Calu3 (cell line): Measurements from ENCODE around the gene BRAT1. TPM values are rescaled to one million over a fixed set of nuclear protein-coding genes. Genes with fewer than 3 reads are reported as not detected.

Experiments
- BruUV-seq: library from RNA; stranded (reverse); fragments of 400-500 nt; replicated peaks from 2 replicates; lab custom pipeline; 2021; lab: Mats Ljungman, UMichigan
- CTCF ChIA-PET: fragments of 300-600 bp; sonication (Branson Sonifier 250); formaldehyde crosslinking; loops from one replicate; lab custom pipeline; 2022; ENCODE audit warnings: antibody characterized with exemption; lab: Charles Lee
- DNase-seq: peaks from one replicate; pipeline ENCODE4 v3.0.0; 2022
- H3K27ac Mint-ChIP-seq: one replicate; pipeline ENCODE4 v1.8.0; 2022; ENCODE audit warnings: mixed read lengths; ENCODE audit not compliant: unreplicated experiment
- H3K27me3 Mint-ChIP-seq: one replicate; pipeline ENCODE4 v1.8.0; 2022; ENCODE audit warnings: mixed read lengths; ENCODE audit not compliant: unreplicated experiment
- H3K36me3 Mint-ChIP-seq: one replicate; pipeline ENCODE4 v1.8.0; 2022; ENCODE audit warnings: mild to moderate bottlenecking, moderate library complexity, mixed read lengths; ENCODE audit not compliant: insufficient read depth, unreplicated experiment
- H3K4me1 Mint-ChIP-seq: one replicate; pipeline ENCODE4 v1.8.0; 2022; ENCODE audit warnings: mild to moderate bottlenecking, low read depth, mixed read lengths; ENCODE audit not compliant: unreplicated experiment
- H3K4me3 Mint-ChIP-seq: one replicate; pipeline ENCODE4 v1.8.0; 2022; ENCODE audit warnings: mild to moderate bottlenecking, low read depth, moderate library complexity, mixed read lengths; ENCODE audit not compliant: unreplicated experiment
- H3K9me3 Mint-ChIP-seq: one replicate; pipeline ENCODE4 v1.8.0; 2022; ENCODE audit warnings: low read depth, mixed read lengths; ENCODE audit not compliant: unreplicated experiment
- intact Hi-C: fragments of 100-400 bp; cut with micrococcal nuclease; formaldehyde crosslinking; loops from one replicate; pipeline ENCODE4 v1.10.0; 2022; ENCODE audit not compliant: unreplicated experiment
- total RNA-seq: library from RNA; stranded (reverse); gene quantifications from 2 replicates; pipeline ENCODE4 v1.2.3, GENCODE V29; 2022
- TF ChIP-seq, protein P1 (sequence below): fragments of 200-600 bp; IDR thresholded peaks from one replicate; pipeline ENCODE4 v1.8.0; 2022; ENCODE audit warnings: antibody characterized with exemption; ENCODE audit not compliant: unreplicated experiment

Gene BRAT1
- total RNA-seq, 1 experiment from 2014 or later = 59.6 TPM

DNA sequence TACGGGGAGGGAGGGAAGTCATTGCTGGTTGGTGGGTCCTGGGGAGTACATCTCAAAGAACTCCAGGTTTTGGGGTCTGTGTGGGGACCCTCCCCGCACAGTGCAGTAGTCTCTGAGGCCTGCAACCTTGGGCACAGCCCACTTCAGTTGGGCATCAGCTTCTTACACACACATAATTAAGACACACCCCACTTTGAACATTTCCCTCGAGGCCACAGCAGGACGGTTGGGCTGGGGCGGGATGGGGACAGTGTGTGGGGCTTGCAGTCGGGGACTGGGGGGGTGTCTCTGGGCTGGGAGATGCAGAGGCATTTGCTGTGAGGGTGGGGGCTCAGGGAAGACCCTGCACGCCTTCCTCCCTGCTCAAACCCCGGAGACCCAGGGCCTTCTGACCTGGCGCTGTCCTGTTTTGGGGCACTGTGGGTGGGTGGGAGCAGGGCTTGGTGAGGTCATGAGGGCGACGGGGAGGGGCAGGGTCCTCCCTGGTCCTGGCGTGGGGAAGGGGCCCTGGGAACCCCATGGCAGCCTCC is 34.5 kb downstream of the BRAT1 start:
- Mint-ChIP-seq H3K36me3 (peaks cover 84% of the 10 kb centered on the region), H3K9me3 (no peaks in the 10 kb centered on the region), H3K4me3 (peak overlapping the region; percentile 99), H3K27me3 (no peaks in the 10 kb centered on the region), H3K4me1 (peaks cover 40% of the 10 kb centered on the region), H3K27ac (peak overlapping the region; percentile 94)
- TF ChIP-seq, protein P1, sequence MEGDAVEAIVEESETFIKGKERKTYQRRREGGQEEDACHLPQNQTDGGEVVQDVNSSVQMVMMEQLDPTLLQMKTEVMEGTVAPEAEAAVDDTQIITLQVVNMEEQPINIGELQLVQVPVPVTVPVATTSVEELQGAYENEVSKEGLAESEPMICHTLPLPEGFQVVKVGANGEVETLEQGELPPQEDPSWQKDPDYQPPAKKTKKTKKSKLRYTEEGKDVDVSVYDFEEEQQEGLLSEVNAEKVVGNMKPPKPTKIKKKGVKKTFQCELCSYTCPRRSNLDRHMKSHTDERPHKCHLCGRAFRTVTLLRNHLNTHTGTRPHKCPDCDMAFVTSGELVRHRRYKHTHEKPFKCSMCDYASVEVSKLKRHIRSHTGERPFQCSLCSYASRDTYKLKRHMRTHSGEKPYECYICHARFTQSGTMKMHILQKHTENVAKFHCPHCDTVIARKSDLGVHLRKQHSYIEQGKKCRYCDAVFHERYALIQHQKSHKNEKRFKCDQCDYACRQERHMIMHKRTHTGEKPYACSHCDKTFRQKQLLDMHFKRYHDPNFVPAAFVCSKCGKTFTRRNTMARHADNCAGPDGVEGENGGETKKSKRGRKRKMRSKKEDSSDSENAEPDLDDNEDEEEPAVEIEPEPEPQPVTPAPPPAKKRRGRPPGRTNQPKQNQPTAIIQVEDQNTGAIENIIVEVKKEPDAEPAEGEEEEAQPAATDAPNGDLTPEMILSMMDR = no peak
- peak; percentile 41 for DNase-seq
- BruUV-seq = no TSS peak
- intact Hi-C loops = loop anchor here (5.0 kb wide), 3 partner anchors 36 to 51 kb away; partner anchors contain the start of genes BRAT1, GRIFIN and IQCE
- CTCF ChIA-PET = interaction anchor here (0.7 to 1.8 kb wide), 6 partner anchors 10 to 161 kb away, joined by 3 to 6 read pairs (median 3); partner anchors contain the start of gene BRAT1

DNA sequence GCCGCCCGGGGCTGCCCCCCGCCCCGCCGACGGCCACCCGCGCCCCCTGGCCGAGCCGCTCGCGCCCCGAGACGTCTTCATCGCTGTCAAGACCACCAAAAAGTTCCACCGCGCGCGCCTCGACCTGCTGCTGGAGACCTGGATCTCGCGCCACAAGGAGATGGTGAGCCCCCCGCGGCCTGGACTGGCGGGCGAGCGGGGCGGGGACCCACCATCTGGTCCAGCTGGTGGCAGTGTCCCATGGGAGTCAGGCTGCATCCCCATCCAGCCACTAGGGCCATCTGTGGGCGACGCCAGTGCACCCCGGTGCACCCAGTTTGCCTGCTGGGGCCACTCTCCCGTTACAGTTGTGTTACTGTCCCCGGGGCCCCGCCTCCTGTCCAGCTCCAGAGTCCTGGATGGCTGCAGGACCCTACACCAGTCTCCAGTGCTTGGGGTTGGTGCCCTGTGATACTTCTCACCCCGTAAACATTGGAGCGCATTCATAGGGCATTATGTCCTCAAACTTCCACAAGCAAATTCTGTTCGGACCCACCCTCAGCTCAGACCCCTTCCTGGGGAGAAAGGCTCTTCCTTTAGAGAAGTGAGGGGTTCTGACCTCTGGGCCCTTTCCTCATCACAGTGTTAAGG is 35.1 kb downstream of the BRAT1 start:
- TF ChIP-seq, protein P1 = no peak
- peak; percentile 82 for DNase-seq
- no peaks in the 10 kb centered on the region for H3K27me3 Mint-ChIP-seq
- intact Hi-C loops = loop anchor here (5.0 kb wide), 3 partner anchors 37 to 52 kb away; partner anchors contain the start of genes BRAT1, GRIFIN and IQCE
- H3K4me1 Mint-ChIP-seq = peaks cover 40% of the 10 kb centered on the region
- BruUV-seq = TSS peak; percentile 78
- peaks cover 78% of the 10 kb centered on the region for H3K36me3 Mint-ChIP-seq
- peak overlapping the region; percentile 99 for H3K4me3 Mint-ChIP-seq
- CTCF ChIA-PET = interaction anchor here (0.7 to 1.6 kb wide), 5 partner anchors 9 to 161 kb away, joined by 3 to 6 read pairs (median 3); partner anchors contain the start of gene BRAT1
- peak overlapping the region; percentile 94 for H3K27ac Mint-ChIP-seq
- no peaks in the 10 kb centered on the region for H3K9me3 Mint-ChIP-seq

DNA sequence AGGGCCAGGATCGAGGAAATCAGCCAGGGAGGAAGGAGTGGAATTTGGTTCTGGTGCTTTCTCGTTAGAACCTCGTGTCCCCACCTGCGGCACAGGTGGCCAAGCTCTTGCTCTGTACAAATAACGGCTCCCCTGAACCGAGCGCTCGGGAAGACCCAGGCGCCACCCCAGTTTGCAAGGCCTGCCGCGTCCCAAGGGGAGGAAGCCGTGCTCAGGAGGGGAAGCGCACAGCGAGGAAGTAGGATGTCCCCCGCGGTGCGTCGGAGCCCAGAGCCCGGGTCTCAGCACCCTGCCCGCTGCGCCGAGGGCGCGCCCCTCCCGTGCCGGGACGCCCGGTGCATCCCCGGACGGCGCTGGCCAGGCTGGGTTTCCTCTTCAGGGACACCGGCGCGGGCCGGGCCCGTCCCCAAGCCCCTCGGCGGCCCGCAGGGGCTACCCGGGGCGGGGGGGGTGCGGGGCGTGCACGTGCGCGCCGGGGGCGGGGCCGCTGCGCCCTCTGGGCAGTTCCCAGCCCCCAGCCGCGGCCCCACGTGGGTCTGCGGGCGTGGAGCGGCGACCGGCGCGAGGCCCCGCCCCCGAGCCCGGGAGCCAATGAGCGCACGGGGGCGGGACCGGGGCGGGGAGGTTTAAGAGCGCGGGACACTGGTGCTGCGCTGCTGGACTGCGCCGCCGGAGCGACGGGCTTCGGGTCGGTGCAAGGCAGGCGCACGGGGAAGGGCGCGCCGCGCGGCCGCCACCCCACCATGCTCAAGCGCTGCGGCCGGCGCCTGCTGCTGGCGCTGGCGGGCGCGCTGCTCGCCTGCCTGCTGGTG is 36.0 kb downstream of the BRAT1 start, which contains the start of gene LFNG:
LFNG (plus strand) TSS at position 656 of the 812 bp plus-strand sequence; CDS start at position 744, 88 bp downstream.
- DNase-seq = peak; percentile 97
- Mint-ChIP-seq H3K9me3 (no peaks in the 10 kb centered on the region), H3K4me1 (peaks cover 40% of the 10 kb centered on the region), H3K36me3 (peaks cover 69% of the 10 kb centered on the region), H3K27me3 (no peaks in the 10 kb centered on the region), H3K4me3 (peak within 1 kb of the TSS; percentile 99), H3K27ac (peak within 1 kb of the TSS; percentile 94)
- intact Hi-C loops = no loop called here
- TF ChIP-seq, protein P1 = no peak
- CTCF ChIA-PET = interaction anchor here (0.9 to 1.6 kb wide), 3 partner anchors 36 to 162 kb away, joined by 3 to 6 read pairs (median 5); partner anchors contain the start of gene BRAT1
- BruUV-seq = no TSS peak

DNA sequence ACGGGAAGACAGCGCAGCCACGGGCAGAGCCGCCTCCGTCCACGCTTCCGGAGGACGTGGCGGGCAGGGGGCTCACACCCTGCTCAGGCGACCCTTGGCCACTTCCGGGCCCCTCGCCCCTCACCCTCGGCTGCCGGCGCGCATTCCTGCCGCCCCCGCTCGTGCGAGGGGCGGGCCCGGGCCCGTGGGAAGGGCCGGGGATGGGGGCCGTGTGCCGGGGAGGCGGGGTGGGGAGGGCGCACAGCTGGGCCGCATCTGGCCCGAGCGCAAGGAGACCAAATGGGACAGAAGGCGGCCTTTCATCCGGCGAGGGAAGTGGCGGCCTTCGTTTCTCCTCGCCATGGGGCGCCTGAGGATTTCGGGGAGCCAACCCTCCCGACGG is 36.6 kb downstream of the BRAT1 start:
- no peak for DNase-seq

More for the DNA sequence above, 36.6 kb downstream of the BRAT1 start:
- Mint-ChIP-seq H3K4me3 (peak overlapping the region; percentile 54), H3K27me3 (no peaks in the 10 kb centered on the region), H3K9me3 (no peaks in the 10 kb centered on the region), H3K36me3 (peaks cover 63% of the 10 kb centered on the region), H3K4me1 (peaks cover 40% of the 10 kb centered on the region), H3K27ac (no peak overlapping the region)
- intact Hi-C loops = no loop called here
- CTCF ChIA-PET = no interaction called here
- TF ChIP-seq, protein P1 = no peak
- BruUV-seq = no TSS peak
